Fibroblast of peridontal ligament (primary cell): Measurements from ENCODE around the gene ZFPM1.
"Not testable (repeated sequence)": the region's sequence is repeated elsewhere in the genome, so short reads cannot be mapped to it uniquely, and the experiment has no call there.

Source experiments
- DNase-seq: peaks from one replicate; pipeline ENCODE4 v3.0.0-alpha.2; 2010; ENCODE audit errors: extremely low read depth

Gene ZFPM1

GRCh38 chr16:88478889-88479792, 26.1 kb downstream of the ZFPM1 start:
- DNase-seq: no peak

GRCh38 chr16:88479793-88480760, 27.0 kb downstream of the ZFPM1 start:
- no peak for DNase-seq

- DNase-seq: no peak
Observed at GRCh38 chr16:88480829-88481228, 27.7 kb downstream of the ZFPM1 start.

- no peak for DNase-seq
Observed at GRCh38 chr16:88481851-88482250, 28.8 kb downstream of the ZFPM1 start.

- DNase-seq: no peak
Observed at GRCh38 chr16:88482630-88483391, 29.7 kb downstream of the ZFPM1 start.

GRCh38 chr16:88483392-88483641, 30.2 kb downstream of the ZFPM1 start:
- DNase-seq: no peak

- DNase-seq: no peak
Observed at GRCh38 chr16:88484505-88485365, 31.7 kb downstream of the ZFPM1 start.

- DNase-seq: not testable (repeated sequence)
Observed at GRCh38 chr16:88485366-88485741, 32.3 kb downstream of the ZFPM1 start.

GRCh38 chr16:88486398-88487123, 33.5 kb downstream of the ZFPM1 start:
- no peak for DNase-seq

- DNase-seq: no peak
Observed at GRCh38 chr16:88487124-88487432, 34.0 kb downstream of the ZFPM1 start.

GRCh38 chr16:88487920-88488851, 35.1 kb downstream of the ZFPM1 start:
- no peak for DNase-seq

GRCh38 chr16:88489163-88489741, 36.2 kb downstream of the ZFPM1 start:
- no peak for DNase-seq

- no peak for DNase-seq
Observed at GRCh38 chr16:88491001-88491559, 38.0 kb downstream of the ZFPM1 start.

- DNase-seq: no peak
Observed at GRCh38 chr16:88491560-88492310, 38.7 kb downstream of the ZFPM1 start.

- DNase-seq: no peak
Observed at GRCh38 chr16:88493879-88494278, 40.8 kb downstream of the ZFPM1 start.

GRCh38 chr16:88494335-88495154, 41.5 kb downstream of the ZFPM1 start:
- no peak for DNase-seq

GRCh38 chr16:88495268-88495772, 42.2 kb downstream of the ZFPM1 start:
- DNase-seq: no peak
